GM12878 (cell line): Measurements from ENCODE around the gene CCNL2. TPM values are rescaled to one million over a fixed set of nuclear protein-coding genes. Genes with fewer than 3 reads are reported as not detected.
"Not testable (repeated sequence)": the region's sequence is repeated elsewhere in the genome, so short reads cannot be mapped to it uniquely, and the experiment has no call there.

Experiments used
- ATAC-seq: fragments of 200-7000 bp; cut with Tn5 transposase; 3 replicates; pipeline ENCODE4 v1.9.1; 2020; ENCODE audit warnings: mild to moderate bottlenecking, moderate library complexity
- BruUV-seq: library from RNA; stranded (reverse); fragments of 400-500 nt; replicated peaks from 2 replicates; lab custom pipeline; 2021; lab: Mats Ljungman, UMichigan
- CTCF ChIA-PET: fragments of 300-600 bp; sonication (Branson Sonifier 250); formaldehyde crosslinking; extraction: SDS; loops from one replicate; lab custom pipeline; 2021; ENCODE audit warnings: inconsistent platforms; lab: Yijun Ruan, JAX
- POLR2A ChIA-PET: fragments of 350-600 bp; formaldehyde crosslinking; extraction: SDS; loops from one replicate; lab custom pipeline; 2021; ENCODE audit warnings: inconsistent platforms; lab: Charles Lee
- RAD21 ChIA-PET: fragments of 300-600 bp; sonication (Branson Sonifier 250); formaldehyde crosslinking; loops from one replicate; lab custom pipeline; 2023; ENCODE audit warnings: antibody characterized with exemption; ENCODE audit not compliant: unreplicated experiment; lab: Charles Lee
- SMC1A ChIA-PET: fragments of 300-600 bp; sonication (Branson Sonifier 250); formaldehyde crosslinking; loops from one replicate; lab custom pipeline; 2023; ENCODE audit not compliant: unreplicated experiment, uncharacterized antibody; lab: Charles Lee
- DNase-seq: peaks from one replicate; pipeline ENCODE4 v3.0.0-alpha.2; 2011; ENCODE audit warnings: low read depth, low spot score
- FAIRE-seq: peaks from 3 replicates; lab custom pipeline; 2011; peaks lifted over from hg19 to GRCh38; lab: Jason Lieb, UNC
- H2AFZ ChIP-seq: 2 replicates; pipeline ENCODE4 v1.6.0; 2011; ENCODE audit warnings: low read depth, low read length, control low read depth; ENCODE audit not compliant: control insufficient read depth
- H3K27ac ChIP-seq: 2 replicates; pipeline ENCODE4 v1.5.1; 2011; ENCODE audit warnings: control low read depth; ENCODE audit not compliant: control insufficient read depth, insufficient read depth
- H3K27me3 ChIP-seq, 2 experiments: replicated peaks in 1 of 2; 2 replicates each; pipeline versions ENCODE4 v1.6.0 to v1.6.1; 2011; ENCODE audit warnings: low read length in 1 of 2; ENCODE audit not compliant: control insufficient read depth in 2 of 2, insufficient read depth in 2 of 2
- H3K36me3 ChIP-seq, 2 experiments: 2 replicates each; pipeline ENCODE4 v1.5.1; 2011; ENCODE audit warnings: low read length in 1 of 2; ENCODE audit not compliant: control insufficient read depth in 2 of 2, insufficient read depth in 2 of 2
- H3K4me1 ChIP-seq: 2 replicates; pipeline ENCODE4 v1.6.1; 2011; ENCODE audit warnings: mild to moderate bottlenecking, low read length, moderate library complexity, mixed read lengths; ENCODE audit not compliant: control insufficient read depth, insufficient read depth
- H3K4me2 ChIP-seq: 2 replicates; pipeline ENCODE4 v1.6.0; 2011; ENCODE audit warnings: control low read depth; ENCODE audit not compliant: control insufficient read depth, insufficient read depth
- H3K4me3 ChIP-seq: fragments of 200-600 bp; sonication (generic); 2 replicates; pipeline ENCODE4 v1.5.1; 2016
- H3K79me2 ChIP-seq: 2 replicates; pipeline ENCODE4 v1.6.0; 2011; ENCODE audit warnings: low read length; ENCODE audit not compliant: control insufficient read depth, insufficient read depth
- H3K9ac ChIP-seq: 2 replicates; pipeline ENCODE4 v1.8.0; 2011; ENCODE audit warnings: low read length, control low read depth, mixed read lengths; ENCODE audit not compliant: control insufficient read depth, insufficient read depth
- H3K9me3 ChIP-seq: replicated peaks from 3 replicates; pipeline ENCODE4 v1.5.1; 2011; ENCODE audit warnings: mild to moderate bottlenecking, low read length; ENCODE audit not compliant: control insufficient read depth, insufficient read depth
- H4K20me1 ChIP-seq: 2 replicates; pipeline ENCODE4 v1.6.0; 2011; ENCODE audit not compliant: control insufficient read depth, insufficient read depth
- CBX5 ChIP-seq: sonication (generic); IDR thresholded peaks from 2 replicates; pipeline ENCODE4 v1.6.1; 2016; ENCODE audit warnings: low read depth, moderate library complexity, mild to moderate bottlenecking, inconsistent platforms
- POLR2A ChIP-seq: IDR thresholded peaks from 2 replicates; pipeline ENCODE4 v1.6.1; 2011; ENCODE audit warnings: low read depth, mild to moderate bottlenecking, low read length
- RFX5 ChIP-seq: IDR thresholded peaks from 2 replicates; pipeline ENCODE4 v1.6.1; 2011; ENCODE audit warnings: low read depth, low read length, improper control_type of control experiment
- WGBS: methylation state at CpG from one replicate; pipeline ENCODE4 v1.1.6; 2016; ENCODE audit warnings: low lambda C conversion rate; ENCODE audit not compliant: insufficient replicate concordance, insufficient coverage; ENCODE audit errors: missing lambda C conversion rate; 5-methylcytosine and 5-hydroxymethylcytosine counted together
- in situ Hi-C: fragments of 300-500 bp; cut with MboI; formaldehyde crosslinking; loops from 9 replicates; pipeline ENCODE4 v1.14.3; 2018; ENCODE audit warnings: mixed read lengths
- intact Hi-C: fragments of 100-400 bp; cut with micrococcal nuclease; formaldehyde crosslinking; loops from one replicate; pipeline ENCODE4 v1.14.2; 2022; ENCODE audit not compliant: unreplicated experiment
- polyA plus RNA-seq, 11 experiments: library from polyadenylated mRNA; depleted of rRNA in 4 of 11; unstranded in 6 of 11; stranded (reverse) in 5 of 11; fragments of >200 nt; fragmentation: Nextera tagmentation in 4 of 11; fragmentation: Illumina TruSeq in 1 of 11; extraction: Ambion mirVana in 4 of 11; extraction: Trizol in 1 of 11; gene quantifications; 1 replicate in 1 of 11; 2 replicates in 10 of 11; pipeline versions ENCODE4 v1.2.1 to v1.2.3, GENCODE V29; 2011 to 2016; ENCODE audit warnings: inconsistent platforms in 2 of 11, missing spikeins in 2 of 11, low read depth in 1 of 11
- total RNA-seq, 4 experiments: library from RNA; depleted of rRNA in 3 of 4; stranded (reverse); fragments of >200 nt in 3 of 4; fragmentation: Illumina TruSeq in 1 of 4; extraction: Trizol in 1 of 4; gene quantifications; 2 replicates each; pipeline versions ENCODE4 v1.2.1 to v1.2.3, GENCODE V29; 2013 to 2021

The CCNL2 gene
- total and polyA plus RNA-seq, 10 of the 15 experiments (the other 5 are each of a cell fraction or from before 2014, with no cell fraction given), result 2.1 to 143 (median 101) TPM

DNA sequence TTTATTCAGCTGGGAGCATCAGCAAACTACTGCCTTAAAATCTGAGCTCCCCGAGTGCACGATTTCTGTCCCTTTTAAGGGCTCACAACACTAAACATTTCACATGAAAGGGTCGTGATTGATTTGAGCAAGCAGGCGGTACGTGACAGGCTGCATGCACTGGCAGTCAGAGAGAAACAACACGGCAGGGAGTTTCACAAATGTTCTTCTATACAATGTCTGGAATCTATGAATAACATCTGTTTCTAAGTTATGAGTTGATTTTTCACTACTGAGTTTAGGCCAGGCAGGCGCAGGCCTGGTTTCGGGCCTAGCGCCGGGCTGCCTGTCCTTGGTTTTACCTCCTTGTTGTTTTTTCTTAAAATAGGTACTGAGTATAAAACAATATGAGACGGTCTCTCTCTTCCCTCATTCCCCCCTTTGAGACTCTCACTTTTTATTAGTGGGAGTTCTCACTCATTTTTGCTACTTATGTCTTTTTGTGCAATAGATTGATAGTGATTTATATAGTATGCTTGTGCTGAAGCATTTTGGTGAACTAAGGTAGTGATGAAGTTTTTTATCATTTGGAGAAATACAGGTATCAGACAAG is 13.3 kb upstream of the CCNL2 start:
- Histone ChIP-seq H3K79me2 (peaks cover 22% of the 10 kb centered on the region), H3K9me3 (peaks cover 14% of the 10 kb centered on the region), H3K4me2 (peak overlapping the region; percentile 25; the same call in 1 of the 2 replicates), H3K27ac (peak overlapping the region; percentile 63)
- peak; percentile 82 for FAIRE-seq
- in situ Hi-C loops, BruUV-seq, H3K27me3 ChIP-seq, H3K4me1 ChIP-seq, DNase-seq, H3K36me3 ChIP-seq, SMC1A ChIA-PET, H3K4me3 ChIP-seq, H3K9ac ChIP-seq, intact Hi-C loops, RAD21 ChIA-PET, ATAC-seq, POLR2A ChIA-PET, H4K20me1 ChIP-seq, H2AFZ ChIP-seq: not testable (repeated sequence)
- CTCF ChIA-PET, result interaction anchor here (3.2 kb wide), 1 partner anchor 28 kb away, joined by 16 read pairs; no protein-coding TSS in a partner anchor
- peak; percentile 40; the same call in 1 of the 2 replicates for TF ChIP-seq CBX5
- under 1% methylated on average over 11 of the region's 11 CpGs for WGBS

DNA sequence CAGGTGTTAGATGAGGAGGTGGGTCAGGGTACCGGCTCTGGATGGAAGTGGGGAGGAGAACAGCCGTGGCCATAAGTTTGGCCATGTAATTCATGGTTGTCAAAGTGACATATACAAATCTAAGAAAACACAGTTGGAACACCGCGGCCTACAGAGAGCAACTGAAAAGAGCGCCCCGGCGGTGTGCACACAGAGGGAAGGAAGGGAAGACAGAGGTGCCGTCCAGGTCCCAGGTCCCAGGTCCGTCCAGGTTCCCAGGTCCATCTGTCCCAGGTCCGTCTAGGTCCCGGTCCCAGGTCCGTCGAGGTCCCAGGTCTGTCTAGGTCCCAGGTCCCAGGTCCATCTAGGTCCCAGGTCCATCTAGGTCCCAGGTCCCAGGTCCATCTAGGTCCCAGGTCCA is 12.5 kb upstream of the CCNL2 start:
- in situ Hi-C loops, result no loop called here
- H4K20me1 ChIP-seq, result no peaks in the 10 kb centered on the region
- no peak overlapping the region for H2AFZ ChIP-seq
- FAIRE-seq (no peak), ATAC-seq (no peak), DNase-seq (no peak)
- H3K27me3 ChIP-seq, result no peaks in the 10 kb centered on the region
- no peak overlapping the region for H3K9ac ChIP-seq
- H3K4me3 ChIP-seq, result no peak overlapping the region
- ChIA-PET CTCF (no interaction called here), RAD21 (no interaction called here), POLR2A (interaction anchor here (1.1 kb wide), 1 partner anchor 12 kb away, joined by 3 read pairs; the partner anchor contains the start of gene CCNL2), SMC1A (no interaction called here)
- BruUV-seq, result no TSS peak
- TF ChIP-seq RFX5 (no peak), POLR2A (0 out of 2 replicates have a peak, but pooled peaks have one; percentile 31)
- H3K4me2 ChIP-seq, result 0 out of 2 replicates have a peak overlapping the region, but pooled peaks have one; percentile 25
- no peaks in the 10 kb centered on the region; a peak in 2 of 4 replicates for H3K36me3 ChIP-seq
- H3K27ac ChIP-seq, result peak overlapping the region; percentile 63
- H3K79me2 ChIP-seq, result peaks cover 30% of the 10 kb centered on the region
- intact Hi-C loops, result no loop called here
- peaks cover 14% of the 10 kb centered on the region for H3K9me3 ChIP-seq
- 99% methylated on average over 13 of the region's 13 CpGs for WGBS
- H3K4me1 ChIP-seq, result peaks cover 8% of the 10 kb centered on the region

DNA sequence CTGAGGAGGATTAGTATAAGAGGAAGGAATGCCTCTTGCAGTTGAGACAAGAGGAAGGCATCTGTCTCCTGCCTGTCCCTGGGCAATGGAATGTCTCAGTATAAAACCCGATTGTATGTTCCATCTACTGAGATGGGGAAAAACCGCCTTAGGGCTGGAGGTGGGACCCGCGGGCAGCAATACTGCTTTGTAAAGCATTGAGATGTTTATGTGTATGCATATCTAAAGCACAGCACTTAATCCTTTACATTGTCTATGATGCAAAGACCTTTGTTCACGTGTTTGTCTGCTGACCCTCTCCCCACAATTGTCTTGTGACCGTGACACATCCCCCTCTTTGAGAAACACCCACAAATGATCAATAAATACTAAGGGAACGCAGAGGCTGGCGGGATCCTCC is 11.1 kb upstream of the CCNL2 start:
- H3K9me3 ChIP-seq, result peaks cover 14% of the 10 kb centered on the region
- RAD21 ChIA-PET, ATAC-seq, H3K4me2 ChIP-seq, H2AFZ ChIP-seq, H3K4me3 ChIP-seq, BruUV-seq, DNase-seq, CTCF ChIA-PET, H3K36me3 ChIP-seq, H4K20me1 ChIP-seq, H3K9ac ChIP-seq, SMC1A ChIA-PET, intact Hi-C loops, FAIRE-seq, H3K27ac ChIP-seq, H3K27me3 ChIP-seq, in situ Hi-C loops: not testable (repeated sequence)
- H3K79me2 ChIP-seq, result peaks cover 44% of the 10 kb centered on the region
- H3K4me1 ChIP-seq, result peaks cover 16% of the 10 kb centered on the region
- WGBS, result 87% methylated on average over 8 of the region's 8 CpGs
- POLR2A ChIA-PET, result interaction anchor here (1.0 to 1.1 kb wide), 2 partner anchors 11 kb away, joined by 3 read pairs; partner anchors contain the start of gene CCNL2
